ENCODE results near the gene BRIP1.
"Not testable (repeated sequence)": the region's sequence is repeated elsewhere in the genome, so short reads cannot be mapped to it uniquely, and the experiment has no call there.

The BRIP1 gene

DNA sequence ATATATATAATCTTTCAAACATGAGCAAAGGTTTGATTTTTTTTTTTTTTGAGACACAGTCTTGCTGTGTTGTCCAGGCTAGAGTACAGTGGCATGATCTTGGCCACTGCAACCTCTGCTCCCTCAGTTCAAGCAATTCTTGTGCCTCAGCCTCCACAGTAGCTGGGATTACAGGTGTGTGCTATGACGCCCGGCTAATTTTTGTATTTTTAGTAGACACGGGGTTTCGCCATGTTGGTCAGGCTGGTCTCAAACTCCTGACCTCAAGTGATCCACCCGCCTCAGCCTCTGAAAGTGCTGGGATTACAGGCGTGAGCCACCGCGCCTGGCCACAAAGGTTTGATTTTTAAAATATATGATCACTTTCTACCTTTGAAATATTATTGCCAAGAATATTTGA lies 135.5 kb downstream of the BRIP1 start:
- not testable (repeated sequence) for DNase-seq (ENCODE audit: low read depth)

DNA sequence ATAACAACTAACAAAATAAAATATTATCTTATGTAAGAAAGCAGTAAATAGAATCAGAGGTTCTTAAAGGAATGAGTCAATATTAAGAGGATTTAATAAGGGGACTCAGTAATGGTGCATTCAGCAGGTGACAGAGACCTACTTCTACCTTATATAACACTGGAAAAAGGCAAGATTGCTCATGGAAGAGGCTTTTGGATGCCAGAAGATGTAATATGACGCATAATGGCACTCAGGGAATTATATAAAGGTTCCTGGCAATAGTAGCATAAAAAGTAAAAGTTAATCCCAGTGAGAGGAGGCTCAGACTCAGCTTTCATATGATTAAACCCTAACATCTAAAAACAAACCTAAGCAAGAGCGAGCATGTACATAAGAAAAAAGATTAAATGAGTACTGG lies 136.4 kb downstream of the BRIP1 start:
- DNase-seq (ENCODE audit: low read depth): no peak

DNA sequence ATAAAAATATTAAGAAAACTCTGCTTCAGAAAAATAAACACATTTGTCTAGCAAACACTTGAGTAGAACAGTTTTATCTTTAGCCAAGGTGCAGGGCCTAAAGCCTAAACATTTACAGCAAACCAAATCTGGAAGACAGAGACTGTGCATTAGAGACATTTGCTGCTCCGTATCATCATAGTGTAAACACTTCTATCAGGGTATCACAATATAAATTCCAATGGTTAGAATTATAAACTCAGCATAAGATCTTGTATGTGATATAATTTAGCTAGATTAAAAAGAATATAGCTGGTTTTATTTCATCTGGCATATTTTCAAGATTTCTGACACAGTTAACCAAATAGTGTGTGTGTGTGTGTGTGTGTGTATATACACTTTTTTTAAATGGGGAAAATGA lies 138.6 kb downstream of the BRIP1 start:
- no peak for DNase-seq (ENCODE audit: low read depth)

DNA sequence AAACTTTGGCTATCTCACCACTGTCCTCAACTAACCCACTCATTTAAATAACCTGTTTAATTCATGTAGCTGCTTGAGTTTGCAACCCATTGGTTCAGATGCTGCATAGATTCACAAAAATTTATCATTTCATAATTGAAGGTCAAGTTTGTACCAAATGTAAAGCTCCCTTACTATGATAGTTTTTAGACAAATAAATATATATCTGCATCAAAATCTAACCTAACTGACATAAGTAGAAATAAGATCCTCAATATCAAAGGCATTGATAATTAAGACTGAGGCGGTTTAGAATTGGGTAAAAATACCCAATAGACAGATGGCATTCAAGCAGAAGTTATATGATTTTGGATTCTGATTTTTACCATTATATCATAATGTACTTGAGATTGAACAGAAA lies 139.4 kb downstream of the BRIP1 start:
- no peak for DNase-seq (ENCODE audit: low read depth)

DNA sequence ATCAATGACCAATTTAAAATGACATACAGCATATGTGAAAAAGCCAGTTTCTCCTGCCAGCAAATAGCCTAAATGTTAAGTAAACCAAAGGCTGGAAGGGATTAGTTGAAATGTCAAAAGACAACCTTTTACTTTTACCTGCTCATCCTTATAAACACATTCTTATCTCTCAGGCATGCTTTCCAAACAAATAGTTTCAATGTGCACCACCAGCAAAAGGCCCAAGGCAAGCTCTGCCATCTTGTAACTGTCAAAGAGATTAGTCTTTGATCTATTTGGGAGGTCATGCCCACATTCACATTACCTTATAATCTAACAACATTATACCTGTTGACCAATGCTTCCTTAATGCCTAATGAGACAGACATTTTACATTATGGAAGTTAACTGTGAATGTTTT lies 140.1 kb downstream of the BRIP1 start:
- DNase-seq (ENCODE audit: low read depth): no peak

DNA sequence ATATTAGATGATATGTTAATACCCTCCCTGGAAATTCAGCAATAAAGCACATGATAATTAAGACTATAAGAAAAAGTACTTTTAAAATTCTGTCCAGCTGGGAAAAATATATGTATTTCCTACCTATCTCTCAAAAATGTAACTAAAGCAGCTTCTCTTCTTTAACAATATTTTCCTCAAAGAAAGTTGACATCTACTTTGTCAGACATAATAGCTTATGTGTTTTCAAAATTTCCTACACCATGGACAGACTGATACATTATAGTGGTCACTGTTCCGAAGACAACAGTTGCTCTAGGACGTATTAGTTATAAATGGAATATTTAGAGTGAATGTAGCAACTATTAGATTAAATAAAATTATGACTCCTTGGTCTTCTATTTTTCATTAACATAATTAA lies 140.9 kb downstream of the BRIP1 start:
- DNase-seq (ENCODE audit: low read depth): no peak

DNA sequence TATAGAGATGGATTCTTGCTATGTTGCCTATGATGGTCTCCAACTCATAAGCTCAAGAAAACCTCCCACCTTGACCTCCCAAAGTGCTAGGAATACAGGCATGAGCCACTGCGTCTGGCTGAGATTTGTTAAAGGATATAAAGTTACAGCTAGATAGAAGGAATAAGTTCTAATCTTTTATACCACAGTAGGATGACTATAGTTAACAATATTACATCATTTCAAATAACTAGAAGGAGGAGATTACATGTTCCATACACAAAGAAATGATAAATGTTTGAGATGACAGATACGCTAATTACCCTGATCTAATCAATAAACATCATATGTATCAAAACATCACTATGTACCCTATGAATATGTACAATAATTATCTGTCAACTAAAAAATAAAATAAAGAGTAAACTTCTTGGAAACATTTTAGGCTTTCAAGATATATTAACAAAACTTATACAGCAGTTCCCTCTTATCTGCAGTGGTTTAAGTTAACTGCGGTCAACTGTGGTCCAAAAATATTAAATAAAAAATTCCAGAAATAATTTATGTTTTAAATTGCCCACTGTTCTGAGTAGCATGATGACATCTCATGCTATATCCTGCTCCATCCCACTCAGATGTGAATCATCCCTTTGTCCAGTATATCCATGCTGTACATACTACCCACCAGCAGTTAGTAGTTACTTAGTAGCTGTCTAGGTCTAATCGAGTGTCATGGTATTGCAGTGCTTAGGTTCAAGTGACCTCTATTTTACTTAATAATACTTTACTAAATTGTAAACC lies 143.1 kb downstream of the BRIP1 start:
- DNase-seq (ENCODE audit: low read depth): no peak

DNA sequence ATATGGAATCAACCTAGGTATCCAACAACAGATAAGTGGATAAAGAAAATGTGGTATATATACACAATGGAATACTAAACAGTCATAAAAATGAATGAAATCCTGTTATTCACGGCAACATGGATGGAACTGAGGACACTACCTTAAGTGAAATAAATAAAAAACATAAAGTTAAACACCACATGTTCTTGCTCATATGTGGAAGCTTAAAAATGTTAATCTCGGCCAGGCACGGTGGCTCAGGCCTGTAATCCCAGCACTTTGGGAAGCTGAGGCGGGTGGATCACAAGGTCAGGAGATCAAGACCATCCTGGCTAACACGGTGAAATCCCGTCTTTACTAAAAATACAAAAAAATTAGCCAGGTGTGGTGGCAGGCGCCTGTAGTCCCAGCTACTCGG lies 144.1 kb downstream of the BRIP1 start:
- not testable (repeated sequence) for DNase-seq (ENCODE audit: low read depth)

DNA sequence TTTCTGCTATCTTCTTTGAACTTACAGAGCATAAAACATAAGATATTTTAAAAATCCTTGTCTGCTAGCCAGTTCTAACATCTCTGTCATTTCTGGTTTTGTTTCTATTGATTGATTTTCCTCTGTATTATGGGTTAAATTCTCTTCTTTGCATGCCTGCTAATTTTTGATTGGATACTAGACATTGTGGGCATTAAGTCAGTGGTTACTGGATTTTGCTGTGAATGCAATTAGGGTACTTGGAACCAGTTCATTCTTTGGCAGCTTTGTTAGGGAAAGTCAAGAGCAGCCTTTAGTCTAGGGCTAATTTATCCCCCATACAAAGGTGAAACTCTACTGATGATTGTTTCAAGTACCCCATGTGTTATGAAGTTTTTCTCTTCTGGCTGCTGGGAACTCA lies 145.3 kb downstream of the BRIP1 start:
- DNase-seq (ENCODE audit: low read depth): no peak

DNA sequence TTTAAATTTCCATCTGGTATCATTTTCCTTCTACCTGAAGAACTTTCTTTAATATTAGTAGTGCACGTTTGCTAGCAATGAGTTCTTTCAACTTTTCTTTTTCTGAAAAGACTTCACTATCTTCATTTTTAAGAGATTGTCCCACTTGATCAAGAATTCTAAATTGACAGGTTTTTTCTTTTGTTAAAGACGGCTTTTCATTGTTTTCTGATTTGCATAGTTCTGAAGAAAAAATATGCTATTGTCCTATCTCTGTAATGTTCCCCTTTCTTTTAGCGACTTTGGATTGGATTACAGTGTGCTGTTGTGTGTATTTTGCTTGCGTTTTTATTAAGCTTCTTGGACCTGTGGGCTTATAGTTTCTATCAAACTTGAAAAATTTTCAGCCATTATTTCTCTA lies 146.0 kb downstream of the BRIP1 start:
- DNase-seq (ENCODE audit: low read depth): no peak

DNA sequence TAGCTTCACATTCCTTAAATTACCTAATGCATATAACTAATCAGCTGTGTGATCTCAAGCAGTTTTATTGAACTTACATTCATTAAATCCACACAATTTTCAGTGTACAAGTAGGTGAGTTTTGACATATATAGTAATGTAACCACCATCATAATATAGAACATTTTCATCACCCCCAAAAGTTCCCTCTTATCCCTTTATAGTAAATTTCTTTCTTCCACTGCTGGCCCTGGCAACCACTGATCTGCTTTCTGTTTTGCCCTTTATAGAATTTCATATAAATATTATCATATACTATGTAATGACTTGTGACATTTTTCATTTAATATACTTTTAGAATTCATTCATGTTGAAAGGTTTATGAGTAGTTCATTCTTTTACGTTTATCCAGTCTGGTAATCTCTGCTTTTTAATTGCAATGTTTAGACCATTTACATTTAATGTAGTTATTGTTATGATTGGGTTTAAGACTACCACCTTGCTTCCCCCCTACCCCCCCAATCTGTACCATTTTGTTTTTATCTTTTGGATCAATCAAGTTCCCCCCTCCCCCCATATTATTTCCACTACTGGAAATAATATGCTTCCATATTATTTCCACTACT lies 147.0 kb downstream of the BRIP1 start:
- no peak for DNase-seq (ENCODE audit: low read depth)

DNA sequence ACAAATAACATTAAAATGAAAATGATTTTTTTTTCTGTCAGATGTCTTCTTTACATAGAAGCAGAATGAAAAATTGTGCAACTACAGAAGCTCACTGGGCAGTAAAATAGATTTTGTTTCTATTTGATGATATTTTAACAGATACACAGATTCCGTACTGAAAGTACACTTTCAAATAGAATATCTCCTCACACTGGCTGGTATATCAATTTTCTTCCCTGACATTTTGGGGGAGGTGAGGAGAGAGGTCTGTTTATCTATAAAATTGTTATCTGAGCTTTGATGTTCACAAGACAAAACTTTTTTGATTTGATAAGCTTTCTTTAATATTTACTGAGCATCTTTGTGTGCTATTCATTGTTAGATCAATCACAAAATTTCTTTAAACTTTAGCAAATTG lies 148.0 kb downstream of the BRIP1 start:
- DNase-seq (ENCODE audit: low read depth): no peak

DNA sequence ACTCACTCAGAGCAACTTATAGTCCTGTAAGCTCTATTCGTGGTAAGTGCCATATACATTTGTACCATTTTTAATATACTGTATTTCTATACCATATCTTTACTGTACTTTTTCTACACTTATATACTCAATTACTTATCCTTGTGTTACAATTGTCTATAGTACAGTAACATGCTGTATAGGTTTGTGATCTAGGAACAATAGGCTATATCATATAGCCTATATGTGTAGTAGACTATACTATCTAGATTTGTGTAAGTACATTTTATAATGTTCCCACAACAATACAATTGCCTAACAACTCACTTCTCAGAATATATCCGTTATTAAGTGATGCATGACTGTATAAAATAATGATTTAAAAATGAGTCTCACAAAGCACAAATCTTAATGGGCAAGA lies 149.0 kb downstream of the BRIP1 start:
- no peak for DNase-seq (ENCODE audit: low read depth)

DNA sequence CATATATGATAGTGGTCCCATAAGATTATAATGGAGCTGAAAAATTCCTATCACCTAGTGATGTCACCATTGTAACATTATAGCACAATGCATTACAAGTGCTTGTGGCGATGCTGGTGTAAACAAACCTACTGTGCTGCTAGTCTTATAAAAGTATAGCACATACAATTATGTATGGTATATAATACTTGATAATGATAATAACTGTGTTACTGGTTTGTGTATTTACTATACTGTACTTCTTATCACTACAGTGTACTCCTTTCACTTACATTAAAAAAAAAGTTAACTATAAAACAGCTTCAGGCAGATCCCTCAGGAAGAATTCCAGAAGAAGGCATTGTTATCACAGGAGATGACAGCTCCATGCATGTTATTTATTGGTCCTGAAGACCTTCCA lies 150.3 kb downstream of the BRIP1 start:
- DNase-seq (ENCODE audit: low read depth): no peak

DNA sequence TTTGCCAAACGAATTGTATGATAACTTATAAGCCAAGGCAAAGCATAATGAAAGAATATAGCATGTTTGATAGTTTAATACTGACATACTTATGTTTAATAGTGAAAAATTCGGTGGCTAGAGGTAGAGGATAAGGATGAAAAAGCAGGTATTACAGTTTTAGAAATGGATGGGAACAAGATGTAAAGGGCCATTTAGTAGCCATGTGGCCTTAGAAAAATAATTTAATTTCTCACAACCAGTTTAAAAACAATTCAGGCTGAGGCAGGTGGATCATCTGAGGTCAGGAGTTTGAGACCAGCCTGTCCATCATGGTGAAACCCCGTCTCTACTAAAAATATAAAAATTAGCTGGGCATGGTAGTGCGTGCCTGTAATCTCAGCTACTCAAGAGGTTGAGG lies 152.8 kb downstream of the BRIP1 start:
- no peak for DNase-seq (ENCODE audit: low read depth)

DNA sequence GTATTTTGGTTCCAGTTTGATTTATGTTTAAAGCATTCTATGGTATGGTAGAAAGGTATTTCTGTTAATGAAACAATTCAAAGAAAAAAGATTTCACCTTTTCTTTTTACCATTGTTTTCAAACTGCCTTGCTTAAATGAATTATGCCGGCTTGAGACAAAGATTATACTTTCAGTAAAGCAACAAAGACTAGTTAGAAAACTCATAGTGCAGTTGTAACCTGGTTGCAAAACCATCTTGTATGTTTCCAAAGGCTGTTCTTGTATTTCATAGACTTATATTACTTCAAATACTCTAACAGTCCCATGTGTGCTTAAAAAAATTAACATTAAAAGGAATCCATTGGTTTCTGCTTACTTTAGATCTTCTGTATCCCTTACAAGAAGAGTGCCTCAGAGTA lies 153.8 kb downstream of the BRIP1 start:
- DNase-seq (ENCODE audit: low read depth): no peak

DNA sequence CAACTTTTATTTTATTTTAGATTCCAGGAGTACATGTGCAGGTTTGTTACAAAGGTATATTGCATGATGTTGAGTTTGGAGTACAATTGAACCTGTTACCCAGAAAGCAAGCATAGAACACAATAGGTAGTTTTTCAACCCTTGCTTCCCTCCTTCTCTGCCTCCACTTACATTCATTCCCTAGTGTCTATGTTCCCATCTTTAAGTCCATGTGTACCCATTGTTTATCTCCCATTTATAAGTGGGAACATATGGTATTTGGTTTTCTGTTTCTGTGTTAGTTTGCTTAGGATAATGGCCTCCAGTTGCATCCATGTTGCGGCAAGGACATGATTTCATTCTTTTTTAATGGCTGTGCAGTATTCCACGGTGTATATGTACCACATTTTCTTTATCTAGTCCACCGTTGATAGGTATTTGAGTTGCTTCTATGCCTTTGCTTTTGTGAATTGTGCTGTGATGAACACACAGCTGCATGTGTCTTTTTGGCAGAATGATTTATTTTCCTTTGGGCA lies 158.3 kb downstream of the BRIP1 start:
- DNase-seq (ENCODE audit: low read depth): no peak

DNA sequence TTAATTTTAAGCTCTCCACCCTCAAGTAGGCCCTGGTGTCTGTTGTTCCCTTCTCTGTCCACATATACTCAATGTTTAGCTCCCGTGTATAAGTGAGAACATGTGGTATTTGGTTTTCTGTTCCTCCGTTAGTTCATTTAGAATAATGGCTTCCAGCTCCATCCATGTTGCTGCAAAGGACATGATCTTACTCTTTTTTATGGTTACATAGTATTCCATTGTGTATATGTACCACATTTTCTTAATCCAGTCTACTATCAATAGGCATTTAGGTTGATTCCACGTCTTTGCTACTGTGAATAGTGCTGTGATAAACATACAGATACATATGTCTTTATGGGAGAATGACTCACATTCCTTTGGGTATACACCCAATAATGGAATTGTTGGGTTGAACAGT lies 160.9 kb downstream of the BRIP1 start:
- no peak for DNase-seq (ENCODE audit: low read depth)

DNA sequence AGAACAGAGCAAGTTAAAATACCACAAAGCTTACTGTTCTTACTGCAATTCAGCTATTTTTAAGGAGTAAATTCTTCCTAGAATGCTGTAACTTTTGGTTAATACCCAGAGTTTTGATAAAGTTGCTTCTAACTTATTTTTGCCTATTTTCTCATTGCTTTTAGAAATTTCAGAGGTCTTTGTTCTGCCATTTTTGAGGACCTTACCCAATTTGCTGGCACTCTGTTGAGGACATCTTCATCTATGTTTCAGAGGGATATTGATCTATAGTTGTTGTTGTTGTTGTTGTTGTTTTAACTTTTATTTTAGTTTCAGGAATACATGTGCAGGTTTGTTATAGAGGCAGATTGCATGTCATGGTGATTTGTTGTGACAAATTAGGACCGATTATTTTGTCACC lies 161.3 kb downstream of the BRIP1 start:
- DNase-seq (ENCODE audit: low read depth): no peak

DNA sequence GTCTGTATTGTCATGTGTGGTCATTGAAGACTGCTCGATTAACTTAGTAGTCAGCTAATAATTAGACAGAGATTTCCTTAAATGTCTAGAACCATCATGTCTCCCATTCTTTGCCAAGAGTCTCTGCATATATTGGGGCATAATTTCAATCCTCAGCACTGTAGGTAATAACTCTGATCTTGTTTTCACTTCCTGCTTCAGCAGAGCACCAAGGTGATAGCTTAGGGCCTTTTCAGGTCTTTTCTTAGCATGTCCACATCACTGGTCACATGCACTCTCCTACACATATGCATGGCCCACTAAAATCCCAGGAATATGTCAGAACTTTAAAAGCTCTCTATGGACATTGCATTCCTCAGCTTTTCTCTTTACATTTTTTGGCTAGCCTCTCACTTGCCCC lies 162.0 kb downstream of the BRIP1 start:
- no peak for DNase-seq (ENCODE audit: low read depth)

DNA sequence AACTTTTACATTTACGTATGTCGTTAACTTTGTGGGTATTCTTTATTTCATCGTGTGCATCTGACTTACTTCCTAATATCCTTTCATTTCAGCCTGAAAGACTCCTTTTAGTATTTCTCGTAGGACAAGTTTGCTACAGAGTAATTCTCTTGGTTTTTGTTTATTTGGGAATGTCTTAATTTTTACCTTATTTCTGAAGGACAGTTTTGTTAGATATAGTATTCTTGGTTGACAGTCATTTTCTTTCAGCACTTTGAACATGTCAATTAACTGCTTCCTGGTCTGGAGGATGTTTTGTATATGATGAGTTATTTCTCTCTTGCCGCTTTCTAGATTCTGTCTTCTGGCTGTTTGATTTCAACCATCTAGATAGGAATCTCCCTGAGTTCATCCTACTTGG lies 163.1 kb downstream of the BRIP1 start:
- DNase-seq (ENCODE audit: low read depth): no peak

DNA sequence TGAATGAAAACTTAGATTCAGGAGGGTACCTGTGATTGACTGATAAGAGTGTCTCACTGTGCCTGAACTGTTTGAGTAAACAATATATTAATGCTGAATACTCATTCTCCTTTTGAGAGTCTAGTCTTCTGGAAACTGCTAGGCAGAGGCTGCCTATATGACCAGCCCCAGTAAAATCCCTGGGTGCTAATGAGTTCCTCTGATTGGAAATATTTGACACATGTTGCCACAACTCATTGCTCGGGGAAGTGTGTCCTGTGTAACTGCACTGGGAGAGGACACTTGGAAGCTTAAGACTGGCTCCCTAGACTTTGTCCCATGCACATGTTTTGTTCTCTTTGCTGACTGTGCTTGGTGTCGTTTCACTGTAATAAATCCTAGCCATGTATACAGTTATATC lies 163.6 kb downstream of the BRIP1 start:
- no peak for DNase-seq (ENCODE audit: low read depth)

DNA sequence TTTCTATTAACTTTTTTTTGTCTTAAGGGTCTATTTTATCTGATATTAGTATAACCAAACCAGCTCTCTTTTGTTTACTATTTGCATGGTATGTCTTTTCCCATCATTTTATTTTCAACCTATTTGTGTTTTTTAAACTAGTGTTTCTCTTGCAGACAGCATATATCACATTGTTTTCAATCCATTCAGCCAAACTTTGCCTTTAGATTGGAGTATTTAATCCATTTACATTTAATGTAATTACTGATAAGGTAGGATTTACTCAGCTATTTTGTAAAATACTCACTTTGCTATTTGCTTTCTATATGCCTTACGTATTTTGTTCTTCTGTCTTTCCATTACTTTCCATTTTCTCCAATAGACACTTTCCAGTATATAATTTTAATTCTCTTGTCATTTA lies 164.3 kb downstream of the BRIP1 start:
- DNase-seq (ENCODE audit: low read depth): no peak

DNA sequence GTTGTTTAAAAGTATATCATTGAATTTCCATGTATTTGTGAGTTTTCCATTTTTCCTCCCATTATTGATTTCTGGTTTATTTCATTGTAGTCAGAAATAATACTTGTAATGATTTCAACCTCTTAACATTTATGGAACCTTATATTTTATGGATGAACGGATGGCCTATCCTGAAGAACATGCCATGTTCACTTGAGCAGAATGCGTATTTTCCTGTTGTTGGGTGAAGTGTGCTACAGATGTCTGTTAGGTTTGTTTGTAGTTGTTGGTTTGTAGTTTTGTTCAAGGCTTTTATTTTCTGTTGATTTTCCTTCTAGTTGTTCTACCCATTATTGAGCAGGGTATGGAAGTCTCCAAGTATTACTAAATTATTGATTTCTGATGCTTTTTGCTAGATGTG lies 165.1 kb downstream of the BRIP1 start:
- no peak for DNase-seq (ENCODE audit: low read depth)
